Neuronal stem cell (in vitro differentiated cells): Measurements from ENCODE around the gene FOXB1.

ENCODE experiments used
- DNase-seq: peaks from one replicate; pipeline ENCODE4 v3.0.0-alpha.2; 2013; ENCODE audit warnings: low spot score
- H2AFZ ChIP-seq: one replicate; pipeline ENCODE4 v1.6.1; 2013; ENCODE audit warnings: mild to moderate bottlenecking, low read length, inconsistent platforms
- H2AK5ac ChIP-seq: 2 replicates; pipeline ENCODE4 v1.6.1; 2013; ENCODE audit warnings: low read depth, mild to moderate bottlenecking, inconsistent platforms, low read length, moderate library complexity, mixed read lengths
- H2BK120ac ChIP-seq: 2 replicates; pipeline ENCODE4 v1.6.1; 2013; ENCODE audit warnings: low read depth, mild to moderate bottlenecking, inconsistent platforms, low read length, moderate library complexity, mixed read lengths
- H2BK12ac ChIP-seq: one replicate; pipeline ENCODE4 v1.6.1; 2013; ENCODE audit warnings: low read length, inconsistent platforms
- H2BK15ac ChIP-seq: 2 replicates; pipeline ENCODE4 v1.6.1; 2013; ENCODE audit warnings: mild to moderate bottlenecking, low read length, inconsistent platforms, mixed read lengths
- H2BK5ac ChIP-seq: one replicate; pipeline ENCODE4 v1.6.1; 2013; ENCODE audit warnings: inconsistent platforms, mild to moderate bottlenecking, low read length, moderate library complexity
- H3K14ac ChIP-seq: one replicate; pipeline ENCODE4 v1.6.1; 2013; ENCODE audit warnings: low read length, inconsistent platforms
- H3K18ac ChIP-seq: 2 replicates; pipeline ENCODE4 v1.6.1; 2013; ENCODE audit warnings: low read length, inconsistent platforms
- H3K23ac ChIP-seq: 2 replicates; pipeline ENCODE4 v1.6.1; 2013; ENCODE audit warnings: low read depth, mild to moderate bottlenecking, mixed read lengths, low read length, inconsistent platforms; ENCODE audit not compliant: poor library complexity
- H3K27ac ChIP-seq: replicated peaks from 3 replicates; pipeline ENCODE4 v1.5.1; 2013; ENCODE audit warnings: low read length, inconsistent platforms
- H3K27me3 ChIP-seq, 3 experiments: 2 replicates each; pipeline ENCODE4 v1.6.1; 2013; ENCODE audit warnings: low read length in 3 of 3, mild to moderate bottlenecking in 2 of 3, inconsistent platforms in 1 of 3, low read depth in 1 of 3, mixed read lengths in 1 of 3, moderate library complexity in 1 of 3; ENCODE audit not compliant: control insufficient read depth in 3 of 3, insufficient read depth in 3 of 3
- H3K36me3 ChIP-seq, 2 donors: replicated peaks in 1 of 2; 2 replicates each; pipeline ENCODE4 v1.6.1; 2013; ENCODE audit warnings: low read length in 2 of 2; ENCODE audit not compliant: control insufficient read depth in 2 of 2, insufficient read depth in 2 of 2
- H3K4ac ChIP-seq: 2 replicates; pipeline ENCODE4 v1.6.1; 2013; ENCODE audit warnings: inconsistent platforms, mild to moderate bottlenecking, low read length, moderate library complexity
- H3K4me1 ChIP-seq, 2 donors: 1 replicate in 1 of 2; 2 replicates in 1 of 2; pipeline ENCODE4 v1.6.1; 2013; ENCODE audit warnings: low read length in 2 of 2, low read depth in 1 of 2; ENCODE audit not compliant: control insufficient read depth in 2 of 2, insufficient read depth in 1 of 2
- H3K4me2 ChIP-seq: one replicate; pipeline ENCODE4 v1.6.1; 2013; ENCODE audit warnings: mild to moderate bottlenecking, low read length, inconsistent platforms; ENCODE audit not compliant: insufficient read depth, poor library complexity, severe bottlenecking
- H3K4me3 ChIP-seq, 2 donors: 2 replicates each; pipeline ENCODE4 v1.5.1; 2013; ENCODE audit warnings: low read length in 2 of 2, mild to moderate bottlenecking in 2 of 2, inconsistent platforms in 1 of 2, moderate library complexity in 1 of 2
- H3K79me1 ChIP-seq: one replicate; pipeline ENCODE4 v1.6.1; 2013; ENCODE audit warnings: low read depth, mild to moderate bottlenecking, inconsistent platforms, low read length, moderate library complexity
- H3K9ac ChIP-seq: one replicate; pipeline ENCODE4 v1.6.1; 2013; ENCODE audit warnings: mild to moderate bottlenecking, low read depth, low read length, inconsistent platforms; ENCODE audit not compliant: poor library complexity
- H3K9me3 ChIP-seq, 2 donors: replicated peaks in 1 of 2; 2 replicates each; pipeline versions ENCODE3 to v1.6.1; 2013; ENCODE audit warnings: low read length in 2 of 2, mild to moderate bottlenecking in 2 of 2, inconsistent platforms in 1 of 2, low read depth in 1 of 2, mixed read lengths in 1 of 2, moderate library complexity in 1 of 2; ENCODE audit not compliant: control insufficient read depth in 2 of 2, insufficient read depth in 1 of 2
- H4K8ac ChIP-seq: one replicate; pipeline ENCODE4 v1.6.1; 2013; ENCODE audit warnings: low read depth, mild to moderate bottlenecking, inconsistent platforms, low read length, moderate library complexity
- H4K91ac ChIP-seq: one replicate; pipeline ENCODE4 v1.6.1; 2013; ENCODE audit warnings: low read length, low read depth, mild to moderate bottlenecking, inconsistent platforms; ENCODE audit not compliant: poor library complexity
- WGBS, 2 donors: extraction: QIAGEN DNeasy Blood & Tissue Kit; methylation state at CpG; one replicate each; pipeline ENCODE4 v1.1.7; 2013; ENCODE audit warnings: missing lambda C conversion rate in 2 of 2, mixed read lengths in 1 of 2; ENCODE audit not compliant: insufficient read length in 2 of 2, insufficient replicate concordance in 1 of 2; ENCODE audit errors: extremely low coverage in 2 of 2; 5-methylcytosine and 5-hydroxymethylcytosine counted together

FOXB1 gene

GRCh38 chr15:60006203-60006862, 2.2 kb downstream of the FOXB1 start:
- Histone ChIP-seq H3K36me3 (peaks cover 0 to 30% of the 10 kb centered on the region in 2 donors), H3K4me1 (peaks cover 22 to 46% of the 10 kb centered on the region in 2 donors), H3K9ac (peak overlapping the region; percentile 83), H2BK120ac (no peak overlapping the region), H3K4me2 (peak overlapping the region; percentile 93), H3K23ac (no peak overlapping the region), H3K14ac (no peak overlapping the region), H3K4me3 (peak overlapping the region; percentile 68 to 83), H3K18ac (peak overlapping the region; percentile 86), H3K9me3 (no peaks in the 10 kb centered on the region), H3K4ac (no peak overlapping the region), H2BK12ac (no peak overlapping the region), H2AFZ (peak overlapping the region; percentile 66), H3K27me3 (peaks cover 0 to 54% (median 25%) of the 10 kb centered on the region in 3 experiments), H3K27ac (no peak overlapping the region), H2AK5ac (no peak overlapping the region), H2BK5ac (peak overlapping the region; percentile 58), H2BK15ac (no peak overlapping the region), H3K79me1 (no peaks in the 10 kb centered on the region), H4K8ac (no peak overlapping the region), H4K91ac (no peak overlapping the region)
- no CpG with 5 or more reads among the region's 32 CpGs for WGBS, 2 donors
- peak; percentile 80 for DNase-seq

- H3K79me1 ChIP-seq: no peaks in the 10 kb centered on the region
- H4K91ac ChIP-seq: no peak overlapping the region
- peaks cover 21 to 48% of the 10 kb centered on the region in 2 donors for H3K4me1 ChIP-seq
- no peak overlapping the region for H3K18ac ChIP-seq
- no peak overlapping the region for H4K8ac ChIP-seq
- H3K23ac ChIP-seq: no peak overlapping the region
- no peak overlapping the region for H2BK5ac ChIP-seq
- H2BK120ac ChIP-seq: no peak overlapping the region
- no peak overlapping the region for H3K9ac ChIP-seq
- DNase-seq: no peak
- no peaks in the 10 kb centered on the region for H3K9me3 ChIP-seq
- peaks cover 0 to 48% (median 23%) of the 10 kb centered on the region in 3 experiments for H3K27me3 ChIP-seq
- H2BK15ac ChIP-seq: no peak overlapping the region
- no peak overlapping the region for H3K27ac ChIP-seq
- no peak overlapping the region for H3K4ac ChIP-seq
- H3K14ac ChIP-seq: no peak overlapping the region
- WGBS, 2 donors: no CpG with 5 or more reads among the region's 4 CpGs
- H2BK12ac ChIP-seq: no peak overlapping the region
- no peak overlapping the region for H2AFZ ChIP-seq
- H2AK5ac ChIP-seq: no peak overlapping the region
- no peak overlapping the region for H3K4me2 ChIP-seq
- peaks cover 0 to 30% of the 10 kb centered on the region in 2 donors for H3K36me3 ChIP-seq
- H3K4me3 ChIP-seq: peak overlapping the region in 1 of 2 donors; percentile 68
These were observed 2.8 kb downstream of the FOXB1 start for GRCh38 chr15:60006873-60007272.

GRCh38 chr15:60009124-60009960, 5.2 kb downstream of the FOXB1 start:
- H2BK5ac ChIP-seq: no peak overlapping the region
- H3K4me3 ChIP-seq: no peak overlapping the region
- no peak for DNase-seq
- no peak overlapping the region for H2AK5ac ChIP-seq
- WGBS, 2 donors: no CpG with 5 or more reads among the region's 6 CpGs
- peaks cover 20 to 56% of the 10 kb centered on the region in 2 donors for H3K4me1 ChIP-seq
- H2BK120ac ChIP-seq: no peak overlapping the region
- H3K36me3 ChIP-seq: peaks cover 0 to 30% of the 10 kb centered on the region in 2 donors
- H3K23ac ChIP-seq: no peak overlapping the region
- H3K14ac ChIP-seq: no peak overlapping the region
- no peak overlapping the region for H3K4ac ChIP-seq
- H3K27ac ChIP-seq: no peak overlapping the region
- H2BK12ac ChIP-seq: no peak overlapping the region
- peaks cover 0 to 26% (median 13%) of the 10 kb centered on the region in 3 experiments for H3K27me3 ChIP-seq
- no peaks in the 10 kb centered on the region for H3K79me1 ChIP-seq
- H3K9ac ChIP-seq: no peak overlapping the region
- no peak overlapping the region for H2BK15ac ChIP-seq
- no peak overlapping the region for H3K4me2 ChIP-seq
- H3K9me3 ChIP-seq: no peaks in the 10 kb centered on the region
- H4K91ac ChIP-seq: no peak overlapping the region
- H4K8ac ChIP-seq: no peak overlapping the region
- H3K18ac ChIP-seq: no peak overlapping the region
- H2AFZ ChIP-seq: no peak overlapping the region
